Astrocyte of the cerebellum (primary cell): ENCODE measurements around the gene TMPRSS2.
"Not testable (repeated sequence)": the region's sequence is repeated elsewhere in the genome, so short reads cannot be mapped to it uniquely, and the experiment has no call there.

Experiments used
- DNase-seq: peaks from one replicate; pipeline ENCODE4 v3.0.0-alpha.2; 2011; ENCODE audit warnings: low read depth
- H3K4me3 ChIP-seq: 2 replicates; pipeline ENCODE4 v1.5.1; 2011; ENCODE audit warnings: mild to moderate bottlenecking, low read depth, low read length, moderate library complexity
- in situ Hi-C: cut with HindIII; loops from 2 replicates; pipeline ENCODE4 v1.10.0; 2017; ENCODE audit warnings: low sequenced_read_pairs
- TF ChIP-seq, protein P1 (sequence below): IDR thresholded peaks from 2 replicates; pipeline ENCODE4 v1.5.1; 2012; ENCODE audit warnings: low read length, low read depth, moderate library complexity, mild to moderate bottlenecking; ENCODE audit errors: missing control alignments

The TMPRSS2 gene

GRCh38 chr21:41428311-41428710, 79.6 kb downstream of the TMPRSS2 start:
- TF ChIP-seq, protein P1, sequence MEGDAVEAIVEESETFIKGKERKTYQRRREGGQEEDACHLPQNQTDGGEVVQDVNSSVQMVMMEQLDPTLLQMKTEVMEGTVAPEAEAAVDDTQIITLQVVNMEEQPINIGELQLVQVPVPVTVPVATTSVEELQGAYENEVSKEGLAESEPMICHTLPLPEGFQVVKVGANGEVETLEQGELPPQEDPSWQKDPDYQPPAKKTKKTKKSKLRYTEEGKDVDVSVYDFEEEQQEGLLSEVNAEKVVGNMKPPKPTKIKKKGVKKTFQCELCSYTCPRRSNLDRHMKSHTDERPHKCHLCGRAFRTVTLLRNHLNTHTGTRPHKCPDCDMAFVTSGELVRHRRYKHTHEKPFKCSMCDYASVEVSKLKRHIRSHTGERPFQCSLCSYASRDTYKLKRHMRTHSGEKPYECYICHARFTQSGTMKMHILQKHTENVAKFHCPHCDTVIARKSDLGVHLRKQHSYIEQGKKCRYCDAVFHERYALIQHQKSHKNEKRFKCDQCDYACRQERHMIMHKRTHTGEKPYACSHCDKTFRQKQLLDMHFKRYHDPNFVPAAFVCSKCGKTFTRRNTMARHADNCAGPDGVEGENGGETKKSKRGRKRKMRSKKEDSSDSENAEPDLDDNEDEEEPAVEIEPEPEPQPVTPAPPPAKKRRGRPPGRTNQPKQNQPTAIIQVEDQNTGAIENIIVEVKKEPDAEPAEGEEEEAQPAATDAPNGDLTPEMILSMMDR: no peak
- no peak for DNase-seq
- H3K4me3 ChIP-seq: no peak overlapping the region
- in situ Hi-C loops: no loop called here

GRCh38 chr21:41427556-41427955, 80.4 kb downstream of the TMPRSS2 start:
- H3K4me3 ChIP-seq: no peak overlapping the region
- TF ChIP-seq, protein P1: no peak
- in situ Hi-C loops: no loop called here
- no peak for DNase-seq

- peak overlapping the region; percentile 57 for H3K4me3 ChIP-seq
- DNase-seq: no peak
- in situ Hi-C loops: no loop called here
- TF ChIP-seq, protein P1: no peak
These were observed 81.1 kb downstream of the TMPRSS2 start for GRCh38 chr21:41426676-41427404.

DNA sequence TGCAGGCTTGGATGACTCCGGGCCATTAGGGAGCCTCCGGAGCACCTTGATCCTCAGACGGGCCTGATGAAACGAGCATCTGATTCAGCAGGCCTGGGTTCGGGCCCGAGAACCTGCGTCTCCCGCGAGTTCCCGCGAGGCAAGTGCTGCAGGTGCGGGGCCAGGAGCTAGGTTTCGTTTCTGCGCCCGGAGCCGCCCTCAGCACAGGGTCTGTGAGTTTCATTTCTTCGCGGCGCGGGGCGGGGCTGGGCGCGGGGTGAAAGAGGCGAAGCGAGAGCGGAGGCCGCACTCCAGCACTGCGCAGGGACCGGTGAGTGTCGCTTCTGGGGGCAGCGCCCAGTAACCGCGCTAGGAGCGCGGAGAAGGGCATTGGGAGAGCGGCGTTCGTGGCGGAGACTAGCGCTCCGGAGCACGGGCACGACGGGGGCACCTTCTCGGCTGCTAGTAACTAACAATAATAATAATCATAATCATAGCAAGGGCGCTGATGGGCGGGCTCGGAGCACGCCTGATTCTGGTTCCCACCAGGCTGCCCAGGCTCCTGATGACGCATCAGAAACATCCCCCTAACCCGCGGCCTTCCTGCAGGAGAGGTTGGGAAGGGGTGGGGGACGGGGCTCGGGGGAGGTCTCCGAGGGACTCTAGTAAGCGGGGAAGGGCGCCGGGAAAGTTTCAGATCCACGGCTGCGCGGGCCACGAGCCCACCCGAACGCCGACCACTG, 81.8 kb downstream of the TMPRSS2 start, which contains the start of gene MX1:
Gene MX1 (plus strand): TSS at position 286 of the 722 bp plus-strand sequence. CDS start 5,832 bp downstream, outside the sequence.
- in situ Hi-C loops: no loop called here
- DNase-seq: peak; percentile 8
- TF ChIP-seq, protein P1: no peak
- peak within 1 kb of the TSS; percentile 57 for H3K4me3 ChIP-seq

- in situ Hi-C loops: no loop called here
- TF ChIP-seq, protein P1: no peak
- no peak for DNase-seq
- H3K4me3 ChIP-seq: peak overlapping the region; percentile 57
These were observed 82.4 kb downstream of the TMPRSS2 start for GRCh38 chr21:41425588-41425953.

DNA sequence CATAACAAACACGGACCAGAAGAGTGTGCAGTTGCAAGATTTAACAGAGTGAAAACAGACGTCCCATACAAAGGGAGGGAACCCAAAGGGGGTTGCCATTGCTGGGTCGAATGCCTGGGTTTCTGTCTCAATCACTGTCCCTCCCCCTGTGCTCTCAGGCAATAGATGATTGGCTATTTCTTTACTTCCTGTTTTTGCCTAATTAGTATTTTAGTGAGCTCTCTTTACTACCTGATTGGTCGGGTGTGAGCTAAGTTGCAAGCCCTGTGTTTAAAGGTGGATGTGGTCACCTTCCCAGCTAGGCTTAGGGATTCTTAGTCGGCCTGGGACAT, 84.7 kb downstream of the TMPRSS2 start:
- H3K4me3 ChIP-seq, DNase-seq, in situ Hi-C loops: not testable (repeated sequence)

GRCh38 chr21:41422546-41423304, 85.2 kb downstream of the TMPRSS2 start:
- in situ Hi-C loops: no loop called here
- no peak for DNase-seq
- TF ChIP-seq, protein P1: no peak
- no peak overlapping the region for H3K4me3 ChIP-seq

GRCh38 chr21:41420998-41421397, 87.0 kb downstream of the TMPRSS2 start:
- DNase-seq, in situ Hi-C loops: not testable (repeated sequence)
- peak overlapping the region; percentile 53 for H3K4me3 ChIP-seq
